Right lobe of liver (tissue), 4 donors: Measurements from ENCODE around the gene NAPA.
A peak's percentile ranks its signal among the peaks of the same experiment; 100 is the strongest.

Source experiments
- POLR2A ChIP-seq: fragments of 450-650 bp; IDR thresholded peaks from one replicate; pipeline ENCODE4 v1.6.1; 2017; ENCODE audit warnings: antibody characterized with exemption, mild to moderate bottlenecking
- TF ChIP-seq, protein P1 (sequence below), 4 donors: fragments of 200-600 bp in 3 of 4; fragments of 450-650 bp in 1 of 4; IDR thresholded peaks; one replicate each; pipeline versions ENCODE4 v1.5.1 to v1.8.0; 2016 to 2022; ENCODE audit warnings: antibody characterized with exemption in 4 of 4, mild to moderate bottlenecking in 2 of 4
- donor health status: DM: no; HTN: no; CAD: no.
- donor health status: DM: no; HTN: no; CAD: no.
- donor health status: DM: no; HTN: yes; CAD: no.

DNA sequence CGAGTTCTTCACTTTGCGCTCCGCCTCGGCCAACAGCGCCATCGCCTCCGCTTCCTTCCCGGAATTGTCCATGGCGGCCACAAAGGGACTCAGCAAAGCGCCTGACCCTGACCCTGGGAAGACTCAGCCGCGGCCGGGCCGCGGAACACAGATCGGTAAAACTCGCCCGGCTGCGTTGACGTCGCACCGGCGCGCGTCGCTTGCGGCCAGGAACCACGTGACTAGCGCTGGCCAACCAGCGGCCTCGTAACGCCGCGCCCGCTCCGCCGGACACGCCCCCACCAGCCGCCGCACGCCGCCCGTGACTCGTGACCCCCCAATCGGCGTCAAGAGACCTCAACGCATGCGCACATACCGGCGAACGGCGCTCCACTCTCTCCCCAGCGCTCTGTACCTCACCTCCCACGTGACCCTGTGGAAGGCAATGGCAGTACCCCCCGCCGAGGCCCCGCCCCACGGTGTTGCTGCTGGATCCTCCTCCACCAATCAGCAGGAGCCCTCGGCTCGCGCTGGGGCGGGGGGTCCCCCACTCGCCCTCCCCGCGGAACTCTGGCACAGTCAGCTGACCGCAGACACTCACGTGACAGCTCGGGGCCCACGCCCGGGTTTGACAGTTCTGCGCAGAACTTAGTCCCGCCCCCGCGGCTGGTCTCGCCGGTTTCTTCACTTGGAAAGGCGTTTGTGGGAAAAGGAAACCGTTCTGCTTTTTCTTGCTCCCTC, at the start of gene NAPA:
- TF ChIP-seq, protein P1, sequence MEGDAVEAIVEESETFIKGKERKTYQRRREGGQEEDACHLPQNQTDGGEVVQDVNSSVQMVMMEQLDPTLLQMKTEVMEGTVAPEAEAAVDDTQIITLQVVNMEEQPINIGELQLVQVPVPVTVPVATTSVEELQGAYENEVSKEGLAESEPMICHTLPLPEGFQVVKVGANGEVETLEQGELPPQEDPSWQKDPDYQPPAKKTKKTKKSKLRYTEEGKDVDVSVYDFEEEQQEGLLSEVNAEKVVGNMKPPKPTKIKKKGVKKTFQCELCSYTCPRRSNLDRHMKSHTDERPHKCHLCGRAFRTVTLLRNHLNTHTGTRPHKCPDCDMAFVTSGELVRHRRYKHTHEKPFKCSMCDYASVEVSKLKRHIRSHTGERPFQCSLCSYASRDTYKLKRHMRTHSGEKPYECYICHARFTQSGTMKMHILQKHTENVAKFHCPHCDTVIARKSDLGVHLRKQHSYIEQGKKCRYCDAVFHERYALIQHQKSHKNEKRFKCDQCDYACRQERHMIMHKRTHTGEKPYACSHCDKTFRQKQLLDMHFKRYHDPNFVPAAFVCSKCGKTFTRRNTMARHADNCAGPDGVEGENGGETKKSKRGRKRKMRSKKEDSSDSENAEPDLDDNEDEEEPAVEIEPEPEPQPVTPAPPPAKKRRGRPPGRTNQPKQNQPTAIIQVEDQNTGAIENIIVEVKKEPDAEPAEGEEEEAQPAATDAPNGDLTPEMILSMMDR (IDR thresholded peaks at IDR 0.05): no peak
- TF ChIP-seq POLR2A: peak; percentile 97
